Effector memory CD8-positive, alpha-beta T cell (primary cell): ENCODE results near the gene SMARCA2.
A peak's percentile ranks its signal among the peaks of the same experiment; 100 is the strongest.

Source experiments
- ATAC-seq: fragments of 150-1000 bp; cut with Tn5 transposase; replicated peaks from 2 replicates; pipeline ENCODE4 v1.10.0; 2021; ENCODE audit warnings: mild to moderate bottlenecking, moderate library complexity
- DNase-seq, 3 experiments: peaks; one replicate each; pipeline ENCODE4 v3.0.0; 2021
- H3K27ac Mint-ChIP-seq, 2 donors: one replicate each; pipeline ENCODE4 v1.8.0; 2022; ENCODE audit warnings: mild to moderate bottlenecking in 2 of 2, mixed read lengths in 2 of 2, moderate library complexity in 2 of 2
- H3K27me3 Mint-ChIP-seq, 2 donors: one replicate each; pipeline ENCODE4 v1.8.0; 2022; ENCODE audit warnings: mixed read lengths in 2 of 2
- H3K36me3 Mint-ChIP-seq: one replicate; pipeline ENCODE4 v1.8.0; 2022; ENCODE audit warnings: mild to moderate bottlenecking, moderate library complexity, mixed read lengths; ENCODE audit not compliant: insufficient read depth
- H3K4me1 Mint-ChIP-seq, 2 donors: one replicate each; pipeline ENCODE4 v1.8.0; 2022; ENCODE audit warnings: low read depth in 2 of 2, mixed read lengths in 2 of 2
- H3K4me3 Mint-ChIP-seq, 2 donors: one replicate each; pipeline ENCODE4 v1.8.0; 2022; ENCODE audit warnings: mild to moderate bottlenecking in 2 of 2, mixed read lengths in 2 of 2, moderate library complexity in 2 of 2
- H3K9me3 Mint-ChIP-seq, 2 donors: one replicate each; pipeline ENCODE4 v1.8.0; 2022; ENCODE audit warnings: mixed read lengths in 2 of 2

SMARCA2 gene

GRCh38 chr9:2153630-2154217 lies 138.6 kb downstream of the SMARCA2 start:
- Mint-ChIP-seq H3K9me3 (no peaks in the 10 kb centered on the region), H3K4me3 (no peak overlapping the region), H3K4me1 (peaks cover 43 to 65% of the 10 kb centered on the region in 2 donors), H3K27me3 (no peaks in the 10 kb centered on the region), H3K27ac (peak overlapping the region; percentile 2 to 33), H3K36me3 (peaks cover 15% of the 10 kb centered on the region)
- ATAC-seq: no peak
- no peak for DNase-seq

DNA sequence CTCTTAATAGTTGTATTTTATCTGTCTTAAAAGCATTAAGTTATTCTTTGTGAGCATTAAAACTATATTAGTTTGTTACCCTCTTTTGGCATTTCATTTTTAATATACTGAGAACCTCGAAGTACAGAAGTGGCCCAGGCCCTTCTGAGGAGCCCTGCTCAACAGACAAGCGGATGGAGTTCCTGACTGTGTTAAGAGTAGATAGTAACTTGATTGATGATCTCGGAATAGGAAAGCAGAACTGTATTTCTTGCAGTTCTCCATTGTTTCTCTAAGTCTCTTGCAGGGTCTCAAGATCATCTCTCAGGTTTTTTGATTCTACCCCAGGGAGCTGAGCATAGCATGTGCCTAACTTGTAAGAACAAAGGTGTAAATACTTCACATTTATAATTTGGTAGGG lies 139.6 kb downstream of the SMARCA2 start:
- no peak for DNase-seq
- Mint-ChIP-seq H3K36me3 (peaks cover 15% of the 10 kb centered on the region), H3K27me3 (no peaks in the 10 kb centered on the region), H3K4me1 (peaks cover 43 to 67% of the 10 kb centered on the region in 2 donors), H3K4me3 (no peak overlapping the region), H3K9me3 (no peaks in the 10 kb centered on the region), H3K27ac (peak overlapping the region in 1 of 2 donors; percentile 19)
- no peak for ATAC-seq

DNA sequence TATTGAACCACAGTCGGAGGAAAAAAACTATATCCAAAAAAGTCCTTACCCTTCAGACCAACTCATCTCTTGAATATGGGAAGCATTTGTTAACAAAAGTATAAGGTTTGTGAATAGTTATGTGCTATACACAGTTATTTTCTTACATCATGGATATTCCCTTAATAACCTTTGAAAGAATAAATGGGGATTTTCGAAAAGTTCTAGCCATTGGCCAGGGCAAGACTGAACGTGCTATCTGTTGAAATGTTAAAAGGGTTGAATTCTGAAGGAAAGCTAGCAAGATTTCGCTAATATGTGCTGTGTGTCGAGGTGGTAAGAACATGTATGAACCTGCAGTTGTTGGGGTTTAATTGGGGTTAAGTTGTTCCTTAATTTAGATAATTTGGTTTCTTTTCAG lies 140.8 kb downstream of the SMARCA2 start:
- no peaks in the 10 kb centered on the region for H3K27me3 Mint-ChIP-seq
- no peak overlapping the region for H3K27ac Mint-ChIP-seq
- ATAC-seq (no peak), DNase-seq (no peak)
- peaks cover 17% of the 10 kb centered on the region for H3K36me3 Mint-ChIP-seq
- H3K4me3 Mint-ChIP-seq: peak overlapping the region in 1 of 2 donors; percentile 25
- H3K9me3 Mint-ChIP-seq: no peaks in the 10 kb centered on the region
- H3K4me1 Mint-ChIP-seq: peaks cover 47 to 70% of the 10 kb centered on the region in 2 donors

DNA sequence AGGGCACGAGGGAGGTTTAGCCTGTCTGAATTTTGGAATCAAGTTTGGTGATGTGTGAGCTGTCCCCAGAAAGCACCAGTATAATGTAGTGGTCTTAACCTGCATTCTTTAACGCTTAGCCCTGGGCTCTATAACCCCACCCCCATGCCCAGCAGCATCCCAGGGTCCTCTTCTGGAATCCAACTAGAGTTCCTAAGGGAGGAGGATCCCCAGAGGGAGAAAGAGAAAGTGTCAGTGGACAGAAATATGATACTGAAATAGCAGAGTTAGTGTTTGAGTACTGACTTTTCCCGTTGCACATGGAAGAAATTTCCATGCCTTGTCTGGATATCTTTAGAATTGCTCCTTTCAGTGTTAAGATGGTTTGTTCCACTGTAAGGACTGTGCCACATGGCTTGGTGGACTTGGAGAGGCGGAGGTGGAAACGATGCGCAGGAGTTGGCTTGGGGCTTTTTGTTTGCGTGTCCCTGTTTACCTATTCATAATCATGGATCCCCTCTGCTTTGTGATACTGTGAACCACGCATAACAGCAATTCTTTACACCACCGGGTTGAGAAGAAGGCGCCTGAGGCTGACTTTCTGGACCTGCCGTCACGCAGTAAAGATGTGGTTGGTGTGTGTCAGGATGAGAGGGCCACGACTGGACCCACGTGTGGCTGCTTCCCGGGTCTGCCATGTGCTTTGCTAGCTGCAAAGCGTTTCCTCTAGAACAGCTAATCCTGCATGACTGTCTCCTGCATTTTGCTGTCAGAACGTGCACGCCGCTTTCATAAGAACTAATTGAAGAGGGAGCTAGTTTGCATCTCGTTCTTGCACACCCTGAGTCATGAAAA lies 142.3 kb downstream of the SMARCA2 start:
- Mint-ChIP-seq H3K27me3 (no peaks in the 10 kb centered on the region), H3K4me1 (peaks cover 39 to 71% of the 10 kb centered on the region in 2 donors), H3K27ac (peak overlapping the region; percentile 73 to 80), H3K4me3 (peak overlapping the region; percentile 80 to 86), H3K9me3 (no peaks in the 10 kb centered on the region), H3K36me3 (peaks cover 19% of the 10 kb centered on the region)
- peak in 1 of 3 experiments; percentile 19 for DNase-seq
- peak; percentile 48 for ATAC-seq

DNA sequence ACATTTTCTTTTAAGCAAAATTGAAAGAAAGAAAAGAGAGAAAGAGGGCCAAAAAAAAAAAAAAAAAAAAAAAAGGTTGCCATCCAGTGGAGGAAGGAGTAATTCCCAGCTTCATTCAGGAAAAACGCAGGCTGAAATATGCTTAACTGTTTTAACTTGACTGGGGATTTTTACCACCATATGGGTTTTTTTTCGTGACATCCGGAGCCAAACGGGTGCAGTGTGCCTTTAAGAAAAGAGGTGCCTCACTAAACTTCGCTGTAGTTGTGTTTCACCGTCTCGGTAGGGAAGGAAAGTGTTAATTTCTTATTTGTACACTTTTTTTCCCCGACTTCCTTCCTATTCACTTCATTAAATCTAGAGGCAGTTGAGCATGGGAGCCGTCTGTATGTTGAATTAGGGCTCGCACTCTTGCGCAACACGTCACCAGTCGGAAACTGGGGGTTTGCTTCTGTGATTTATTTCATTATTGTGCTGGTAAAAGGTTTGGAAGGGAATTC lies 143.0 kb downstream of the SMARCA2 start:
- peaks cover 20% of the 10 kb centered on the region for H3K36me3 Mint-ChIP-seq
- H3K4me1 Mint-ChIP-seq: peaks cover 36 to 71% of the 10 kb centered on the region in 2 donors
- ATAC-seq: peak; percentile 89
- peak; percentile 14 to 38 (median 32) for DNase-seq
- H3K27ac Mint-ChIP-seq: peak overlapping the region; percentile 73 to 80
- H3K4me3 Mint-ChIP-seq: peak overlapping the region; percentile 80 to 86
- no peaks in the 10 kb centered on the region for H3K9me3 Mint-ChIP-seq
- no peaks in the 10 kb centered on the region for H3K27me3 Mint-ChIP-seq

GRCh38 chr9:2158766-2159430 lies 143.8 kb downstream of the SMARCA2 start:
- Mint-ChIP-seq H3K27ac (peak overlapping the region; percentile 73 to 80), H3K4me3 (peak overlapping the region; percentile 80 to 86)
- DNase-seq: no peak

DNA sequence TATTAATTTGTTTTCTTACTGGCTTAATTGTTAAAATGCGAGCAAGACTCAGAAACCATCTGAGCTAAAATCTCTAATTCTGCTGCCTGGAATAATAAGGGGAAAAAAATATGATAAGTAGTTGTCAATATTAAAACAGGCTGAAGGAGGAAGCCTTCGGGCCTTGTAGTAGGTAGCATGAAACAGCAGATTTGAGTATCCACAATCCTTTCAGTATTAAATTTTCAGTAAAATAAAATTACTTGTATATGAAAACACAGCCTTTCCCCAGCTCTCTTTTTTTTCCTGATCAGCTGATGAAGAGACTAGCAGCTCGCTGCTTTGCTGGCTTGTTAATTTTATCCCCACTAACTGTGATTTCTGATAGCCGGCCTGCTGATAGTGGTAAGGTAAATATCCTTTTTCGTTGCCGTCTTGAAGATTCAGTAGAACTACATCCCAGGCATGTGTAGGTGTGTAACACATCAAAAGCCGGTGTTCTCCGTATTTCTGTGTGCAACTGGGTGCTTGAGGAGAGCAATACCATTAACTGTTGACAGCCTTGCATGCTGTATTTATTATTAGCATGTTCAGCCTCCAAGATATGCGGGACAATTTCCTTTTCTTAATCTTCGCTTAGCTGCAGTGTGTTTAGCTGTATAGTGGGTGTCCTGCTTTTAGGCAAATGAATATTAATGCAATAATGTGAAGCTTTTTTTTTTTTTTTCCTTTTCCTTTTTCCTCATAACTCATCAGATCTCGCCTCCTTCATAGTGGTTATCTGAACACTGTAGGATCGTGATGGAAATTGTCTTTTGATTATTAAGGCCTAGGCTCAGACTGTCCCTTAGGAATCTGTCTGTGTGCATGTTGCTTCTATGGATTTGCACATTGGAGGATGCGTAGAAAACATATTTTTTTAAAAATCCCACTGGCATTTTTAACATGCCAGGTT lies 144.6 kb downstream of the SMARCA2 start:
- peak overlapping the region in 1 of 2 donors; percentile 10 for H3K27ac Mint-ChIP-seq
- no peak for DNase-seq
- H3K4me1 Mint-ChIP-seq: peaks cover 32 to 67% of the 10 kb centered on the region in 2 donors
- H3K4me3 Mint-ChIP-seq: peak overlapping the region; percentile 43 to 45
- H3K27me3 Mint-ChIP-seq: no peaks in the 10 kb centered on the region
- no peaks in the 10 kb centered on the region for H3K9me3 Mint-ChIP-seq
- ATAC-seq: no peak
- H3K36me3 Mint-ChIP-seq: peaks cover 25% of the 10 kb centered on the region

More at GRCh38 chr9:2158766-2159430, 143.8 kb downstream of the SMARCA2 start:
- no peak for ATAC-seq
- Mint-ChIP-seq H3K9me3 (no peaks in the 10 kb centered on the region), H3K4me1 (peaks cover 33 to 66% of the 10 kb centered on the region in 2 donors), H3K27me3 (no peaks in the 10 kb centered on the region), H3K36me3 (peaks cover 22% of the 10 kb centered on the region)

DNA sequence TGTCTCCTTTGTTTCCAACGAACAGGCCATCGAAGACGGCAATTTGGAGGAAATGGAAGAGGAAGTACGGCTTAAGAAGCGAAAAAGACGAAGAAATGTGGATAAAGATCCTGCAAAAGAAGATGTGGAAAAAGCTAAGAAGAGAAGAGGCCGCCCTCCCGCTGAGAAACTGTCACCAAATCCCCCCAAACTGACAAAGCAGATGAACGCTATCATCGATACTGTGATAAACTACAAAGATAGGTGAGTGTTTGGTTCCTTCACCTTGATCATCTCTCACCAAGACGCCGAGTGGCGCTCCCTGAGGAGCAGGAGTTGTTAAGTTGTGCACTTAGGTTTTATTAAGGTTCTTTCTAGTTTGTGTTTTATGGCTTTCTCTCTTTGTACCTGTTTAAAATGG lies 146.5 kb downstream of the SMARCA2 start:
- DNase-seq (no peak), ATAC-seq (no peak)
- H3K27me3 Mint-ChIP-seq: no peaks in the 10 kb centered on the region
- H3K36me3 Mint-ChIP-seq: peaks cover 31% of the 10 kb centered on the region
- peaks cover 29 to 71% of the 10 kb centered on the region in 2 donors for H3K4me1 Mint-ChIP-seq
- no peak overlapping the region for H3K4me3 Mint-ChIP-seq
- no peaks in the 10 kb centered on the region for H3K9me3 Mint-ChIP-seq
- H3K27ac Mint-ChIP-seq: no peak overlapping the region

DNA sequence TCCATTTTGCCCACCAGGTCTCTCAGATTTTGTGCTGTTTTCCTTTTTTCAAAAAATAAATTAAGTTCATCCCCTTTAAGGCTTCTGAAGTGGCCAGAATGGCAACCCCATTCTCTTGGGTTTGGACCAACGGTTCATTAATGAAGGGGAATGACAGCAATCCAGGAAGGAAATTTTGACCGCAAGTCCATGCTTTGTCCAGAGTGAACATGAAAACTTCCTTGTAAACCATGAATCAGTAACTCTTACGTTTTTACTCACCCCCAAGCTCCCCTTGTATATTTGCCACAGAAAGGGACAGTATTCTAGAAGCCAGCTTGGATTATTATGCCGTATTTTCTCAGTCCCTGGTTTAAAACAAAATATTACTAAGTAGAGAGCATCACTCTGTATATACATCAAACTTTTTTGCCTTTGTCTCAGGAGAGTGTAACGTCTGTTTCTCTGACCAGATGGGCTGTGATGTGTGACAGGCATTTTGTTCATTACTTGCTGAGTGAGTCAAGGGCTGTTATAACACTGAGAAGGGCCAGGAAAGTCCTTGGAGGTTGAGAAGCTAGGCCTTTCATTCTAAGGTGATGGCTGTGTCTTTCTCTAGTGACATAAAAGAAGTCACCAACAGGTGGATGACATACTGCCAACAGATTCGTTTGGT lies 148.2 kb downstream of the SMARCA2 start:
- H3K27ac Mint-ChIP-seq: no peak overlapping the region
- H3K4me3 Mint-ChIP-seq: no peak overlapping the region
- DNase-seq: no peak
- no peaks in the 10 kb centered on the region for H3K9me3 Mint-ChIP-seq
- peaks cover 42% of the 10 kb centered on the region for H3K36me3 Mint-ChIP-seq
- peaks cover 21 to 66% of the 10 kb centered on the region in 2 donors for H3K4me1 Mint-ChIP-seq
- H3K27me3 Mint-ChIP-seq: no peaks in the 10 kb centered on the region
- no peak for ATAC-seq

DNA sequence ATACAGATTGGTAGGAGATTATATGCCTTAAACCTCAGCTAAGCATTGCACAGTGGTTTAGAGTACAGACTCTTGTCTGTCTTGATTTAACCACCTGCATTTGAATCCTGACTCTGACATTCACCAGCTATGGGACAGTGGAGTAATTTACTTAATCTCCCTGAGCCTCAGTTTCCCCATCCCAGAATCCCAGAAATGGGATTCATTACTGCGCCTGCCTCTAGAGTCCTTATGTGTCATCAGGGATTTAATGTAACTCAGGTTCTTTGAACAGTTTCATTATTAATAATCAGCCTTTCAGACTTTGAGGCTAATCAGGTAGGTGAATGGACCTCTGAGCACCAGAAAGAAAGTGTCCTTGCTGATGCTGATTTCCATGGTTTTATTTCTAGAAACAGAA lies 149.1 kb downstream of the SMARCA2 start:
- H3K27ac Mint-ChIP-seq: peak overlapping the region in 1 of 2 donors; percentile 28
- peaks cover 49% of the 10 kb centered on the region for H3K36me3 Mint-ChIP-seq

GRCh38 chr9:2166203-2166602 lies 151.1 kb downstream of the SMARCA2 start:
- Mint-ChIP-seq H3K4me1 (peaks cover 12 to 50% of the 10 kb centered on the region in 2 donors), H3K27me3 (no peaks in the 10 kb centered on the region), H3K36me3 (peaks cover 49% of the 10 kb centered on the region), H3K9me3 (no peaks in the 10 kb centered on the region), H3K27ac (peak overlapping the region; percentile 28 to 33), H3K4me3 (no peak overlapping the region)
- no peak for DNase-seq
- no peak for ATAC-seq

More for the DNA sequence above, 149.1 kb downstream of the SMARCA2 start:
- Mint-ChIP-seq H3K9me3 (no peaks in the 10 kb centered on the region), H3K27me3 (no peaks in the 10 kb centered on the region), H3K4me3 (no peak overlapping the region), H3K4me1 (peaks cover 20 to 60% of the 10 kb centered on the region in 2 donors)
- no peak for ATAC-seq
- DNase-seq: no peak

GRCh38 chr9:2169035-2169434 lies 153.9 kb downstream of the SMARCA2 start:
- H3K9me3 Mint-ChIP-seq: no peaks in the 10 kb centered on the region
- no peak overlapping the region for H3K4me3 Mint-ChIP-seq
- no peak for ATAC-seq
- peaks cover 18 to 44% of the 10 kb centered on the region in 2 donors for H3K4me1 Mint-ChIP-seq
- DNase-seq: no peak
- H3K27ac Mint-ChIP-seq: peak overlapping the region in 1 of 2 donors; percentile 6
- no peaks in the 10 kb centered on the region for H3K27me3 Mint-ChIP-seq
- H3K36me3 Mint-ChIP-seq: peaks cover 46% of the 10 kb centered on the region
